Left ventricle myocardium inferior (tissue), 1 donor: ENCODE results near the gene UROC1. TPM values are rescaled to one million over a fixed set of nuclear protein-coding genes. Genes with fewer than 3 reads are reported as not detected.

Experiments
- DNase-seq: peaks from one replicate; pipeline ENCODE4 v3.0.0-alpha.2; 2020
- H3K27ac ChIP-seq: fragments of 200-600 bp; replicated peaks from 2 replicates; pipeline ENCODE4 v1.8.0; 2021
- H3K27me3 ChIP-seq: fragments of 200-600 bp; 2 replicates; pipeline ENCODE4 v1.8.0; 2021; ENCODE audit warnings: low read depth
- H3K36me3 ChIP-seq: fragments of 200-600 bp; 2 replicates; pipeline ENCODE4 v1.8.0; 2021
- H3K4me1 ChIP-seq: fragments of 200-600 bp; 2 replicates; pipeline ENCODE4 v1.8.0; 2021
- H3K4me3 ChIP-seq: fragments of 200-600 bp; 2 replicates; pipeline ENCODE4 v1.8.0; 2021; ENCODE audit warnings: mild to moderate bottlenecking, moderate library complexity
- H3K9me3 ChIP-seq: fragments of 200-600 bp; replicated peaks from 2 replicates; pipeline ENCODE4 v1.8.0; 2021
- CTCF ChIP-seq: fragments of 200-600 bp; IDR thresholded peaks from 2 replicates; pipeline ENCODE4 v1.8.0; 2021; ENCODE audit warnings: antibody characterized with exemption, mild to moderate bottlenecking, borderline replicate concordance
- intact Hi-C: fragments of 100-400 bp; cut with micrococcal nuclease; formaldehyde crosslinking; loops from one replicate; pipeline ENCODE4 v1.11.0; 2022
- total RNA-seq: library from RNA; stranded (reverse); fragmentation: NEBNext Ultra II Directional; extraction: Animal tissue kit (Norgen Biotek cat#: 25700); gene quantifications from one replicate; pipeline ENCODE4 v1.2.1, GENCODE V29; 2021
- donor health status: DM: no; HTN: yes; CAD: no; lungs with severe emphysema.

Gene UROC1
- total RNA-seq, 1 donor from 2014 or later, result not detected

- Histone ChIP-seq H3K27me3 (no peaks in the 10 kb centered on the region), H3K4me1 (no peaks in the 10 kb centered on the region), H3K27ac (no peak overlapping the region), H3K9me3 (peaks cover 7% of the 10 kb centered on the region), H3K4me3 (no peak overlapping the region), H3K36me3 (no peaks in the 10 kb centered on the region)
- no peak for TF ChIP-seq CTCF
- DNase-seq, result no peak
- intact Hi-C loops, result no loop called here
These were observed 39.3 kb upstream of the UROC1 start for GRCh38 chr3:126556637-126557414.

- no peak overlapping the region for H3K27ac ChIP-seq
- H3K4me3 ChIP-seq, result no peak overlapping the region
- no peaks in the 10 kb centered on the region for H3K27me3 ChIP-seq
- H3K36me3 ChIP-seq, result no peaks in the 10 kb centered on the region
- peaks cover 1% of the 10 kb centered on the region for H3K9me3 ChIP-seq
- no peak for TF ChIP-seq CTCF
- DNase-seq, result no peak
- H3K4me1 ChIP-seq, result no peaks in the 10 kb centered on the region
- intact Hi-C loops, result no loop called here
These were observed 38.4 kb upstream of the UROC1 start for GRCh38 chr3:126555795-126556636.

- Histone ChIP-seq H3K4me3 (no peak overlapping the region), H3K4me1 (peaks cover 12% of the 10 kb centered on the region), H3K27ac (no peak overlapping the region), H3K9me3 (no peaks in the 10 kb centered on the region), H3K27me3 (no peaks in the 10 kb centered on the region), H3K36me3 (no peaks in the 10 kb centered on the region)
- DNase-seq, result no peak
- TF ChIP-seq CTCF, result no peak
- intact Hi-C loops, result no loop called here
These were observed 37.3 kb upstream of the UROC1 start for GRCh38 chr3:126554560-126555525.

- DNase-seq, result no peak
These were observed 35.9 kb upstream of the UROC1 start for GRCh38 chr3:126553284-126554084.

More at GRCh38 chr3:126553284-126554084, 35.9 kb upstream of the UROC1 start:
- no peaks in the 10 kb centered on the region for H3K36me3 ChIP-seq
- H3K4me1 ChIP-seq, result peaks cover 13% of the 10 kb centered on the region
- TF ChIP-seq CTCF, result no peak
- H3K4me3 ChIP-seq, result no peak overlapping the region
- intact Hi-C loops, result no loop called here
- no peak overlapping the region for H3K27ac ChIP-seq
- peaks cover 4% of the 10 kb centered on the region for H3K27me3 ChIP-seq
- no peaks in the 10 kb centered on the region for H3K9me3 ChIP-seq
